ENCODE data around the gene TMEM114. TPM values are rescaled to one million over a fixed set of nuclear protein-coding genes. Genes with fewer than 3 reads are reported as not detected.

The TMEM114 gene
- total RNA-seq, 4 donors from 2014 or later: not detected

DNA sequence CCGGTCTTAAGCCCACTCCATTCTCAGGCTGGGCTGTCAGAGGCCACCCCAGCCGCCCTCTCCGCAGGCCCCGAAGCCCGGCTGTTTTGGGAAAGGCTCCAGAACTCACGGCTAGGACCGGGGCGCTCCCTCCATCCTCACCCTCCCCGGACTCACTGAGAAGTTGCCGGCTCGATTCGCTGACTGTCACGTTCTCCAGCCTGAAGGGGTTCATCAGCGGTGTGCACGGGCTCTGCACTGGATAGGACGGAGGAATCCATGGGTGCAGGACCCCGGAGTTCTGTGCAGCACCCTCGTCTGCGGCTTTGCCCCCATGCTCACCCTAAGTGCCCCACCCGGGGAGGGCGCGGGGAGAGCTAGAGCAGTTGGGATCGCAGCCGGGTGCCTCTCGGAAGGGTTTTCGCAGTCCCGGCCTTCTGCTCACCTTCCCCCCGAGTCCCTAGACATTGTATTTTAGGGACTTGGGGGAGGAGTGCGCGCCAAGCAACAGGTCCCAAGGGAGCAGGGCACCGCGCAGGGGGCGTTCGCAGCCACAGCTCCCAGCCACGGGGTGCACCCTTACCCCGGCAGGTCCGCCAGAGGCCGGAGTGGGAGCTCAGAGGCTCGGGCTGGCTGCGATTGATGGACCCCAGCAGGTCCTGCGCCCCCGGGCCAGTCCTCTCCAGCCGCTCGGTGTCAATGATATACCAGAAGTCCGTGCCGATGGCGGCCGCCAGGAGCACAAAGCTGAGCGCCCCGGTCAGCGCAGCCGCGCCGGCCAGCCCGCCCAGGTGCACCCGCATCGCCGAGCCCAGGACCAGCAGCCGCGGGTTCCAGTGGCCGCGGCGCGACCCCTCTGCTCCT, 1.0 kb downstream of the TMEM114 start:
- H3K27me3 ChIP-seq: peaks cover 12% of the 10 kb centered on the region
- intact Hi-C loops (cut with DNase I): no loop called here

DNA sequence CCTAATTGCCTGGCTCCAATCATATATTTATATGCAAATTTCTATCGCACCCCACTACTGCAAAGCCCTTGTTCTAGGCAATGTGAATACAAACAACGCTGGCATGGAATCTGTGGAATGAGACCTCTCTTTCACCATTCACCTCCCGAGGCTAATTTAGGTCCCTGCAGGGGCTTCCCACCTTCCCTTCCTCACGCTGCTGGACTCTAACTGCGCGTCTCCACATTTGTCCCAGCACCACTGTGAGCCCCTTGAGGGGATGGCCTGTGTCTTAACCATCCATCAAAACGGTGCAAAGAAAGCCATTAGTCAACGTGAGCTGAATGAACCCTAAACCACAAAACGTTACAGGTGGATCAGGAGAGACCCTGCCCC, 1.6 kb downstream of the TMEM114 start:
- Histone ChIP-seq H3K4me1 (peaks cover 0 to 7% of the 10 kb centered on the region in 2 donors), H3K27me3 (peaks cover 12% of the 10 kb centered on the region), H3K4me3 (replicated peaks in 1 of 3) (no peak overlapping the region), H3K36me3 (no peaks in the 10 kb centered on the region), H3K9me3 (no peaks in the 10 kb centered on the region), H3K27ac (no peak overlapping the region)
- intact Hi-C loops (cut with DNase I): no loop called here
- WGBS, 2 donors: 2 to 5% methylated on average over 9 of the region's 9 CpGs
- no peak for DNase-seq
- TF ChIP-seq POLR2A (IDR thresholded peaks at IDR 0.05): no peak
- TF ChIP-seq, protein P1, sequence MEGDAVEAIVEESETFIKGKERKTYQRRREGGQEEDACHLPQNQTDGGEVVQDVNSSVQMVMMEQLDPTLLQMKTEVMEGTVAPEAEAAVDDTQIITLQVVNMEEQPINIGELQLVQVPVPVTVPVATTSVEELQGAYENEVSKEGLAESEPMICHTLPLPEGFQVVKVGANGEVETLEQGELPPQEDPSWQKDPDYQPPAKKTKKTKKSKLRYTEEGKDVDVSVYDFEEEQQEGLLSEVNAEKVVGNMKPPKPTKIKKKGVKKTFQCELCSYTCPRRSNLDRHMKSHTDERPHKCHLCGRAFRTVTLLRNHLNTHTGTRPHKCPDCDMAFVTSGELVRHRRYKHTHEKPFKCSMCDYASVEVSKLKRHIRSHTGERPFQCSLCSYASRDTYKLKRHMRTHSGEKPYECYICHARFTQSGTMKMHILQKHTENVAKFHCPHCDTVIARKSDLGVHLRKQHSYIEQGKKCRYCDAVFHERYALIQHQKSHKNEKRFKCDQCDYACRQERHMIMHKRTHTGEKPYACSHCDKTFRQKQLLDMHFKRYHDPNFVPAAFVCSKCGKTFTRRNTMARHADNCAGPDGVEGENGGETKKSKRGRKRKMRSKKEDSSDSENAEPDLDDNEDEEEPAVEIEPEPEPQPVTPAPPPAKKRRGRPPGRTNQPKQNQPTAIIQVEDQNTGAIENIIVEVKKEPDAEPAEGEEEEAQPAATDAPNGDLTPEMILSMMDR (IDR thresholded peaks at IDR 0.05): no peak

More for the DNA sequence above, 1.0 kb downstream of the TMEM114 start:
- Histone ChIP-seq H3K4me1 (peaks cover 0 to 7% of the 10 kb centered on the region in 2 donors), H3K9me3 (no peaks in the 10 kb centered on the region), H3K4me3 (replicated peaks in 1 of 3) (no peak overlapping the region), H3K36me3 (no peaks in the 10 kb centered on the region), H3K27ac (no peak overlapping the region)
- DNase-seq: no peak
- WGBS, 2 donors: 0 to 3% methylated on average over 1 to 36 of the region's 64 CpGs
- no peak for TF ChIP-seq POLR2A (IDR thresholded peaks at IDR 0.05)
- TF ChIP-seq, protein P1 (IDR thresholded peaks at IDR 0.05): no peak

DNA sequence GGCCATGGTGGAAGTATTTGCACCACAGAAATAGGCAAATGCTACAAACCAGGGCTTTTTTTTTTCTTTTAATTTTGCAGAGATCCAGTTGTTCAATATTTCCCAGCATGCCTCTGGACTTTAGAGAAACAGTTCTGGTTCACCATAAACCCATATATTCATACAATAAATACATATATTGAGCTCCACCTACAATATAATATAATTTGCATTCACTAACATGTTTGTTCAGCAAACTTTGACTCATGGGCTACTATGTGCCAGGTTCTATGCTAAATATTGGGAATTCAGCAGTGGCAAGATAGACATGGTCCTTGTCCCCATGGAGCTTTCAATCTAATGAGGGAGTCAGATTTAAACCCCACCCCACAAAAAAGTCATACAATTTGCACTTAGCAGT, 3.2 kb downstream of the TMEM114 start:
- no peak overlapping the region for H3K27ac ChIP-seq
- no peaks in the 10 kb centered on the region for H3K9me3 ChIP-seq
- H3K27me3 ChIP-seq: peaks cover 12% of the 10 kb centered on the region
- no peaks in the 10 kb centered on the region for H3K36me3 ChIP-seq
- no peak for DNase-seq
- intact Hi-C loops (cut with DNase I): no loop called here
- peaks cover 0 to 7% of the 10 kb centered on the region in 2 donors for H3K4me1 ChIP-seq
- H3K4me3 ChIP-seq (replicated peaks in 1 of 3): no peak overlapping the region
- TF ChIP-seq POLR2A (IDR thresholded peaks at IDR 0.05): no peak
- TF ChIP-seq, protein P1 (IDR thresholded peaks at IDR 0.05): no peak

DNA sequence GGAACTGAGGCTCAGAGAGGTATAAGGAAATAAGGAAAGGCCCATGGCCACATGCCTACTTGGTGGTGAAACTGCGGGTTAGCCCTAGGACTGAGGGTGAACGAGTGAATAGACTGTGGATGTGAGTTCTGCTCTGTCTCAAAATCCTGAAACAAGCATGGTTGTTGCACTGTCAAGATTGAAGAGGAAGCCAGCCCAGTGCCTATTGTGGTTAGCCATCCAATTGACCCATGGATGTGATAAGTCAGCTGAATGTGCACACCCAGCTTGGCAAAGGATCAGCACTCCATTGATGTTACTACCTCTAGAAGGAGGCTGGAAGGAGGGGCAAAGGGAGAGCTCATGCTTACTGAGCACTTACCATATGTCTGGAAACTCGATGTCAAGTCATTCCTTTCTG, 4.5 kb downstream of the TMEM114 start:
- intact Hi-C loops (cut with DNase I): no loop called here
- Histone ChIP-seq H3K4me3 (replicated peaks in 1 of 3) (no peak overlapping the region), H3K36me3 (no peaks in the 10 kb centered on the region), H3K4me1 (peaks cover 0 to 7% of the 10 kb centered on the region in 2 donors), H3K27me3 (peaks cover 12% of the 10 kb centered on the region), H3K9me3 (no peaks in the 10 kb centered on the region), H3K27ac (no peak overlapping the region)
- TF ChIP-seq, protein P1 (IDR thresholded peaks at IDR 0.05): no peak
- TF ChIP-seq POLR2A (IDR thresholded peaks at IDR 0.05): no peak
- 75 to 84% methylated on average over 3 of the region's 3 CpGs for WGBS, 2 donors
- DNase-seq: no peak

DNA sequence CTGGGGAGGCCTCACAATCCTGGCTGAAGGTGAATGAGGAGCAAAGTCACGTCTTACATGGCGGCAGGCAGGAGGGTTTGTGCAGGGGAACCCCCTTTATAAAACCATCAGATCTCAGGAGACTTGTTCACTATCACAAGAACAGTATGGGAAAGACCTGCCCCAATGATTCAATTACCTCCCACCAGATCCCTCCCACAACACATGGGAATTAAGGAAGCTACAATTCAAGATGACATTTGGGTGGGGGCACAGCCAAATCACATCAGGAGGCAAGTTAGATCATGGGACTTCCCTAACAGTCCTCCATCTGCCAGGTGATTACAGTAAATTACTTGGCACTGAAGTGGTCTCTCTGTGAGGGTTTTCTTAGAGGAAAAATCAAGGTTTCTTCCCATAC, 5.3 kb downstream of the TMEM114 start:
- WGBS, 2 donors: 75 to 82% methylated on average over 2 of the region's 2 CpGs
- Histone ChIP-seq H3K9me3 (no peaks in the 10 kb centered on the region), H3K36me3 (no peaks in the 10 kb centered on the region), H3K4me3 (replicated peaks in 1 of 3) (no peak overlapping the region), H3K27me3 (peaks cover 7% of the 10 kb centered on the region), H3K4me1 (peaks cover 0 to 7% of the 10 kb centered on the region in 2 donors), H3K27ac (no peak overlapping the region)
- no peak for DNase-seq
- TF ChIP-seq, protein P1 (IDR thresholded peaks at IDR 0.05): no peak
- TF ChIP-seq POLR2A (IDR thresholded peaks at IDR 0.05): no peak
- intact Hi-C loops (cut with DNase I): no loop called here

All from thyroid gland (tissue), 4 donors.